Lower leg skin (tissue), 3 donors: ENCODE results near the gene KCTD15.

Experiments
- POLR2A ChIP-seq, 2 donors: fragments of 450-650 bp; IDR thresholded peaks; one replicate each; pipeline ENCODE4 v1.6.1; 2016 to 2017; ENCODE audit warnings: antibody characterized with exemption in 2 of 2, mild to moderate bottlenecking in 1 of 2, moderate library complexity in 1 of 2
- TF ChIP-seq, protein P1 (sequence below), 3 donors: fragments of 450-650 bp; IDR thresholded peaks; one replicate each; pipeline ENCODE4 v1.5.1; 2016; ENCODE audit warnings: antibody characterized with exemption in 3 of 3, mild to moderate bottlenecking in 3 of 3, moderate library complexity in 2 of 3

DNA sequence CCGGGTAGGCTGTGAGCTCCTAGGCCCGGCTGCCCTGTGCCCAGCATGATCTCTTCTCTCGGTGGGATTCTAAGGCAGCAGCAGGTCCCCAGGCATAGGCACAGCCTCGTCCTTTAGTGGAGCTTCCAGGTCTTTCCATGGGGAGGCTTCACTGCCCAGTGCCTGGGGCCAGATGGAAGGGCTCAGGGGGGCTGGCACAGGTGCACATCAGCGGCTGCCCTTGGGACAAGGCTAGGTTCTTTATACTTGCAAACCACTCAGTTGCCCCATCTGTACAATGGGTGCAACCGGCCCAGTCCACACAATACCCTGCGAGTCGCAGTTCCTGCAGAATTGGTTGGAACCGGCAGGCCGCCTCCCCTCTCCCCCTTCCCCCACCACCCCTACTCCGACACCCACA lies 14.2 kb downstream of the KCTD15 start:
- TF ChIP-seq, protein P1, sequence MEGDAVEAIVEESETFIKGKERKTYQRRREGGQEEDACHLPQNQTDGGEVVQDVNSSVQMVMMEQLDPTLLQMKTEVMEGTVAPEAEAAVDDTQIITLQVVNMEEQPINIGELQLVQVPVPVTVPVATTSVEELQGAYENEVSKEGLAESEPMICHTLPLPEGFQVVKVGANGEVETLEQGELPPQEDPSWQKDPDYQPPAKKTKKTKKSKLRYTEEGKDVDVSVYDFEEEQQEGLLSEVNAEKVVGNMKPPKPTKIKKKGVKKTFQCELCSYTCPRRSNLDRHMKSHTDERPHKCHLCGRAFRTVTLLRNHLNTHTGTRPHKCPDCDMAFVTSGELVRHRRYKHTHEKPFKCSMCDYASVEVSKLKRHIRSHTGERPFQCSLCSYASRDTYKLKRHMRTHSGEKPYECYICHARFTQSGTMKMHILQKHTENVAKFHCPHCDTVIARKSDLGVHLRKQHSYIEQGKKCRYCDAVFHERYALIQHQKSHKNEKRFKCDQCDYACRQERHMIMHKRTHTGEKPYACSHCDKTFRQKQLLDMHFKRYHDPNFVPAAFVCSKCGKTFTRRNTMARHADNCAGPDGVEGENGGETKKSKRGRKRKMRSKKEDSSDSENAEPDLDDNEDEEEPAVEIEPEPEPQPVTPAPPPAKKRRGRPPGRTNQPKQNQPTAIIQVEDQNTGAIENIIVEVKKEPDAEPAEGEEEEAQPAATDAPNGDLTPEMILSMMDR (IDR thresholded peaks at IDR 0.05) = no peak
- TF ChIP-seq POLR2A (IDR thresholded peaks at IDR 0.05) = no peak
